OCI-LY7 (cell line): Measurements from ENCODE around the gene KDM4B. TPM values are rescaled to one million over a fixed set of nuclear protein-coding genes. Genes with fewer than 3 reads are reported as not detected.
"Not testable (repeated sequence)": the region's sequence is repeated elsewhere in the genome, so short reads cannot be mapped to it uniquely, and the experiment has no call there.

Source experiments
- BruUV-seq: library from RNA; stranded (reverse); fragments of 400-500 nt; replicated peaks from 2 replicates; lab custom pipeline; 2021; lab: Mats Ljungman, UMichigan
- CTCF ChIA-PET: fragments of 300-600 bp; sonication (Branson Sonifier 250); formaldehyde crosslinking; loops from one replicate; lab custom pipeline; 2022; ENCODE audit warnings: antibody characterized with exemption; ENCODE audit not compliant: unreplicated experiment; lab: Charles Lee
- POLR2A ChIA-PET: fragments of 300-600 bp; sonication (Branson Sonifier 250); formaldehyde crosslinking; loops from one replicate; lab custom pipeline; 2022; ENCODE audit warnings: antibody characterized with exemption; lab: Charles Lee
- DNase-seq: peaks from one replicate; pipeline ENCODE4 v3.0.0-alpha.2; 2015; ENCODE audit warnings: low spot score
- H2AFZ ChIP-seq: fragments of 200-600 bp; sonication (generic), shearing (Covaris generic); 2 replicates; pipeline ENCODE4 v1.6.1; 2014; ENCODE audit warnings: mild to moderate bottlenecking, antibody characterized with exemption, low read length, moderate library complexity
- H3K27ac ChIP-seq: fragments of 200-600 bp; sonication (generic); 2 replicates; pipeline ENCODE4 v1.5.1; 2014; ENCODE audit warnings: mixed run types, low read depth, mild to moderate bottlenecking, moderate library complexity, low read length, inconsistent platforms; ENCODE audit not compliant: poor library complexity, severe bottlenecking
- H3K36me3 ChIP-seq: fragments of 200-600 bp; sonication (generic); 2 replicates; pipeline ENCODE4 v1.6.1; 2014; ENCODE audit warnings: mild to moderate bottlenecking, antibody characterized with exemption, low read length, moderate library complexity, mixed read lengths; ENCODE audit not compliant: insufficient read depth
- H3K4me1 ChIP-seq: fragments of 200-600 bp; sonication (generic); 2 replicates; pipeline ENCODE4 v1.5.1; 2014; ENCODE audit warnings: mild to moderate bottlenecking, low read length; ENCODE audit not compliant: insufficient read depth, poor library complexity, severe bottlenecking
- H3K4me2 ChIP-seq: fragments of 200-600 bp; sonication (generic); 2 replicates; pipeline ENCODE4 v1.6.1; 2014; ENCODE audit warnings: mild to moderate bottlenecking, low read length
- H3K4me3 ChIP-seq: fragments of 200-600 bp; sonication (generic); 2 replicates; pipeline ENCODE4 v1.5.1; 2014; ENCODE audit warnings: mild to moderate bottlenecking, low read depth, low read length; ENCODE audit not compliant: poor library complexity, severe bottlenecking
- H3K79me2 ChIP-seq: fragments of 200-600 bp; sonication (generic); 2 replicates; pipeline ENCODE4 v1.6.1; 2016; ENCODE audit warnings: low read depth, mild to moderate bottlenecking, low read length, moderate library complexity, mixed read lengths; ENCODE audit not compliant: insufficient read depth
- H3K9me2 ChIP-seq: fragments of 200-600 bp; sonication (generic); 2 replicates; pipeline ENCODE4 v1.6.1; 2016; ENCODE audit warnings: mild to moderate bottlenecking, low read length, mixed read lengths; ENCODE audit not compliant: insufficient read depth
- H3K9me3 ChIP-seq: fragments of 200-600 bp; sonication (generic); 2 replicates; pipeline ENCODE4 v1.6.1; 2014; ENCODE audit warnings: mild to moderate bottlenecking, mixed run types, low read length, mixed read lengths
- H4K20me1 ChIP-seq: fragments of 200-600 bp; sonication (generic); 2 replicates; pipeline ENCODE4 v1.6.1; 2014; ENCODE audit warnings: mild to moderate bottlenecking, antibody characterized with exemption, low read length, moderate library complexity, mixed read lengths; ENCODE audit not compliant: insufficient read depth
- CTCF ChIP-seq: fragments of 200-600 bp; sonication (generic); conservative IDR thresholded peaks from 2 replicates; pipeline ENCODE4 v1.5.1; 2014; ENCODE audit warnings: mild to moderate bottlenecking, antibody characterized with exemption, low read length, moderate library complexity, mixed read lengths
- EZH2phosphoT487 ChIP-seq: fragments of 200-600 bp; sonication (generic); IDR thresholded peaks from 2 replicates; pipeline ENCODE4 v1.6.1; 2018; ENCODE audit warnings: low read depth, borderline replicate concordance, mild to moderate bottlenecking, mixed run types, antibody characterized with exemption, low read length, moderate library complexity, mixed read lengths
- intact Hi-C: fragments of 100-400 bp; cut with micrococcal nuclease; formaldehyde crosslinking; loops from one replicate; pipeline ENCODE4 v1.10.0; 2022; ENCODE audit not compliant: unreplicated experiment
- total RNA-seq, 2 experiments: library from RNA; depleted of rRNA in 1 of 2; stranded (reverse); fragments of >200 nt in 1 of 2; shearing (Covaris generic) in 1 of 2; gene quantifications; 2 replicates each; pipeline ENCODE4 v1.2.3, GENCODE V29; 2014 to 2022

Gene KDM4B
- total RNA-seq, 2 experiments from 2014 or later, result 24.3 to 44.2 TPM

- H3K4me1 ChIP-seq, H3K9me3 ChIP-seq, H3K4me2 ChIP-seq, H3K36me3 ChIP-seq, H3K4me3 ChIP-seq, CTCF ChIA-PET, H3K79me2 ChIP-seq, H4K20me1 ChIP-seq, BruUV-seq, H2AFZ ChIP-seq, H3K27ac ChIP-seq, H3K9me2 ChIP-seq, DNase-seq, intact Hi-C loops: not testable (repeated sequence)
- POLR2A ChIA-PET, result interaction anchor here (0.6 kb wide), 1 partner anchor 464 kb away, joined by 5 read pairs; no protein-coding TSS in a partner anchor
Measured at GRCh38 chr19:5160158-5160795, 191.4 kb downstream of the KDM4B start.

- H3K4me3 ChIP-seq, H3K27ac ChIP-seq, H3K4me2 ChIP-seq, H3K9me2 ChIP-seq, H4K20me1 ChIP-seq, H3K4me1 ChIP-seq, H3K36me3 ChIP-seq, CTCF ChIA-PET, H3K79me2 ChIP-seq, intact Hi-C loops, H2AFZ ChIP-seq, H3K9me3 ChIP-seq, BruUV-seq, POLR2A ChIA-PET: not testable (repeated sequence)
- peak; percentile 47 for DNase-seq
Measured at GRCh38 chr19:5164845-5165696, 196.2 kb downstream of the KDM4B start.

- H4K20me1 ChIP-seq, result no peaks in the 10 kb centered on the region
- H3K79me2 ChIP-seq, result no peaks in the 10 kb centered on the region
- POLR2A ChIA-PET, result no interaction called here
- TF ChIP-seq EZH2phosphoT487 (no peak), CTCF (no peak)
- H3K9me2 ChIP-seq, result no peaks in the 10 kb centered on the region
- CTCF ChIA-PET, result no interaction called here
- H2AFZ ChIP-seq, result no peak overlapping the region
- DNase-seq, result no peak
- H3K4me2 ChIP-seq, result no peak overlapping the region
- H3K27ac ChIP-seq, result no peak overlapping the region
- no peak overlapping the region for H3K4me3 ChIP-seq
- BruUV-seq, result no TSS peak
- no peaks in the 10 kb centered on the region for H3K4me1 ChIP-seq
- H3K9me3 ChIP-seq, result no peaks in the 10 kb centered on the region
- intact Hi-C loops, result no loop called here
- H3K36me3 ChIP-seq, result no peaks in the 10 kb centered on the region
Measured at GRCh38 chr19:5165697-5166019, 196.7 kb downstream of the KDM4B start.
